Neutrophil (primary cell): ENCODE data around the gene HNRNPC.

Experiments used
- H3K27ac ChIP-seq: fragments of 200-600 bp; sonication (generic); 2 replicates; pipeline ENCODE4 v1.5.1; 2016; ENCODE audit warnings: mild to moderate bottlenecking, moderate library complexity
- H3K27me3 ChIP-seq: fragments of 200-600 bp; sonication (generic); 2 replicates; pipeline ENCODE4 v1.6.0; 2016; ENCODE audit warnings: mild to moderate bottlenecking
- H3K36me3 ChIP-seq: fragments of 200-600 bp; sonication (generic); 2 replicates; pipeline ENCODE4 v1.5.1; 2017
- H3K4me1 ChIP-seq, 2 experiments: fragments of 200-600 bp in 1 of 2; sonication (generic) in 1 of 2; 1 replicate in 1 of 2; 2 replicates in 1 of 2; pipeline versions ENCODE4 v1.5.1 to v1.6.1; 2013 to 2016; ENCODE audit warnings: low read depth in 1 of 2, low read length in 1 of 2, mild to moderate bottlenecking in 1 of 2, moderate library complexity in 1 of 2; ENCODE audit not compliant: control insufficient read depth in 1 of 2, insufficient read depth in 1 of 2
- H3K4me3 ChIP-seq, 2 experiments: fragments of 200-600 bp in 1 of 2; sonication (generic) in 1 of 2; 1 replicate in 1 of 2; 2 replicates in 1 of 2; pipeline ENCODE4 v1.5.1; 2013 to 2016; ENCODE audit warnings: low read depth in 1 of 2, low read length in 1 of 2, mild to moderate bottlenecking in 1 of 2, moderate library complexity in 1 of 2
- H3K9me3 ChIP-seq: fragments of 200-600 bp; sonication (generic); 2 replicates; pipeline ENCODE4 v1.5.1; 2016
- CTCF ChIP-seq: fragments of 200-600 bp; sonication (generic); IDR thresholded peaks from 2 replicates; pipeline ENCODE4 v1.5.1; 2016; ENCODE audit warnings: antibody characterized with exemption

Gene HNRNPC

GRCh38 chr14:21269252-21270046, at the start of gene HNRNPC:
Gene HNRNPC, minus strand, starts transcription at chr14:21269442. Its CDS starts 35,249 bp downstream, at chr14:21234193.
- Histone ChIP-seq H3K27me3 (no peaks in the 10 kb centered on the region), H3K36me3 (peaks cover 6% of the 10 kb centered on the region), H3K27ac (peak within 1 kb of the TSS; percentile 92), H3K9me3 (no peaks in the 10 kb centered on the region), H3K4me3 (peak within 1 kb of the TSS; percentile 76 to 100), H3K4me1 (peaks cover 50 to 51% of the 10 kb centered on the region in 2 experiments)
- no peak for TF ChIP-seq CTCF

DNA sequence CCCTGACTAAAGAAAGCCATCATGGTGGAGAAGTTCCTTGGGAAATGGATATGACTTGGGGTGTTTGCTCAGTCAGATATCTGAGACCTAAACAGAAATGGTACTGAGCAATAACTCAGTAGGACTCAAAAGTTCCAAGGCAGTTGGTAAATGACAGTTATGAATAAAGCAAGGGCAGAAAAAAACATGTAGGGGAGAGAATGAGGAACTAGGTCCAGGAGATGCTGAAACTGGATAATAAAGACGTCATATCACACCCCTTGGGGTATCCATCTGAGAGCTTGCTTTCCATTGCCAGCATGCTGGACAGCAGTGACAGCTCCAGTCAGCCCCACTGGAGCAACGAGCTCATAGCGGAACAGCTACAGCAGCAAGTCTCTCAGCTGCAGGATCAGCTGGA, 48.2 kb upstream of the HNRNPC start:
- Histone ChIP-seq H3K27ac (peak overlapping the region; percentile 89), H3K9me3 (no peaks in the 10 kb centered on the region), H3K4me3 (no peak overlapping the region), H3K4me1 (peaks cover 65 to 74% of the 10 kb centered on the region in 2 experiments), H3K36me3 (no peaks in the 10 kb centered on the region), H3K27me3 (no peaks in the 10 kb centered on the region)
- TF ChIP-seq CTCF: no peak

- H3K36me3 ChIP-seq: no peaks in the 10 kb centered on the region
- no peak overlapping the region for H3K4me3 ChIP-seq
- TF ChIP-seq CTCF: no peak
- H3K27me3 ChIP-seq: no peaks in the 10 kb centered on the region
- H3K27ac ChIP-seq: peak overlapping the region; percentile 37
- H3K9me3 ChIP-seq: no peaks in the 10 kb centered on the region
- peaks cover 46 to 48% of the 10 kb centered on the region in 2 experiments for H3K4me1 ChIP-seq
These were observed 44.3 kb upstream of the HNRNPC start for GRCh38 chr14:21313512-21313911.

- no peaks in the 10 kb centered on the region for H3K27me3 ChIP-seq
- no peaks in the 10 kb centered on the region for H3K36me3 ChIP-seq
These were observed 42.4 kb upstream of the HNRNPC start for GRCh38 chr14:21311614-21312013.

DNA sequence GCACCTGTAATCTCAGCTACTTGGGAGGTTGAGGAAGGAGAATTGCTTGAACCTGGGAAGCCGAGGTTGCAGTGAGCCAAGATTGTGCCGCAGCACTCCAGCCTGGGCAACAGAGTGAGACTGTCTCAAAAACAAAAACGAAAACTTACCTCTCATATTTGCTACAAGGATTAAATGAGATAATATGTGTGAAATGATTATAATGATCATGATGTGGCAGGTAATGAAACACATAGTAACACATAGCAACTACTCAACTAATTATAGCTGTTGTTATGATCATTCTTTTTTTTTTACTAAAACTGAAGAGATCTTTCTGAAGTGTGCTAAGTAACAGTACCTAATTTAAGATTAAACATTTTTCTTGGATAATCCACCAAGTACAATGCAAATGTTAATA, 40.7 kb upstream of the HNRNPC start:
- Histone ChIP-seq H3K27me3 (no peaks in the 10 kb centered on the region), H3K36me3 (no peaks in the 10 kb centered on the region), H3K4me1 (peaks cover 25 to 26% of the 10 kb centered on the region in 2 experiments), H3K27ac (no peak overlapping the region), H3K9me3 (no peaks in the 10 kb centered on the region), H3K4me3 (no peak overlapping the region)
- no peak for TF ChIP-seq CTCF

More at GRCh38 chr14:21311614-21312013, 42.4 kb upstream of the HNRNPC start:
- no peak for TF ChIP-seq CTCF
- Histone ChIP-seq H3K9me3 (no peaks in the 10 kb centered on the region), H3K4me1 (peaks cover 30 to 31% of the 10 kb centered on the region in 2 experiments), H3K4me3 (no peak overlapping the region), H3K27ac (no peak overlapping the region)
